GM12872 (cell line): ENCODE measurements around the gene ABCD2.

Experiments
- CTCF ChIP-seq: IDR thresholded peaks from 3 replicates; pipeline ENCODE4 v1.5.1; 2011; ENCODE audit warnings: low read depth, mild to moderate bottlenecking, low read length, moderate library complexity; ENCODE audit not compliant: insufficient read depth

ABCD2 gene

GRCh38 chr12:39620659-39621658 is 1.4 kb upstream of the ABCD2 start:
- no peak for TF ChIP-seq CTCF

- no peak for TF ChIP-seq CTCF
These were observed 315 bp downstream of the ABCD2 start for GRCh38 chr12:39619316-39619659.

- 0 out of 3 replicates have a peak, but pooled peaks have one; percentile 5 for TF ChIP-seq CTCF
These were observed 902 bp downstream of the ABCD2 start for GRCh38 chr12:39618701-39619100.

- TF ChIP-seq CTCF: no peak
These were observed 1.7 kb downstream of the ABCD2 start for GRCh38 chr12:39617887-39618286.

- no peak for TF ChIP-seq CTCF
These were observed 2.9 kb downstream of the ABCD2 start for GRCh38 chr12:39616666-39617065.

GRCh38 chr12:39616251-39616650 is 3.4 kb downstream of the ABCD2 start:
- no peak for TF ChIP-seq CTCF

- no peak for TF ChIP-seq CTCF
These were observed 6.1 kb downstream of the ABCD2 start for GRCh38 chr12:39613525-39613924.
